Right renal pelvis (tissue), 4 donors: Measurements from ENCODE around the gene ZFP42. TPM values are rescaled to one million over a fixed set of nuclear protein-coding genes. Genes with fewer than 3 reads are reported as not detected.
"Not testable (repeated sequence)": the region's sequence is repeated elsewhere in the genome, so short reads cannot be mapped to it uniquely, and the experiment has no call there.

Source experiments
- DNase-seq, 4 donors: peaks; one replicate each; pipeline ENCODE4 v3.0.0-alpha.2; 2013; ENCODE audit warnings: low read depth in 4 of 4, low spot score in 3 of 4, missing footprints in 1 of 4
- polyA plus RNA-seq, 4 donors: library from polyadenylated mRNA; unstranded; fragments of 120-200 nt; gene quantifications; one replicate each; pipeline ENCODE4 v1.2.1, GENCODE V29; 2013; ENCODE audit not compliant: insufficient read length in 4 of 4

ZFP42 gene
- polyA plus RNA-seq, 4 donors = 1.2 to 1.7 (median 1.4) TPM

GRCh38 chr4:188018262-188018661 lies 22.7 kb downstream of the ZFP42 start:
- no peak for DNase-seq

- no peak for DNase-seq
These were observed 26.1 kb downstream of the ZFP42 start for GRCh38 chr4:188021548-188022249.

- DNase-seq = no peak
These were observed 28.1 kb downstream of the ZFP42 start for GRCh38 chr4:188023682-188024081.

GRCh38 chr4:188025476-188025875 lies 29.9 kb downstream of the ZFP42 start:
- no peak for DNase-seq

GRCh38 chr4:188029114-188029513 lies 33.5 kb downstream of the ZFP42 start:
- DNase-seq = no peak

- DNase-seq = no peak
These were observed 34.8 kb downstream of the ZFP42 start for GRCh38 chr4:188030401-188030800.

- DNase-seq = no peak
These were observed 36.2 kb downstream of the ZFP42 start for GRCh38 chr4:188031751-188032150.

- DNase-seq = no peak
These were observed 36.6 kb downstream of the ZFP42 start for GRCh38 chr4:188032170-188032569.

GRCh38 chr4:188032583-188032982 lies 37.0 kb downstream of the ZFP42 start:
- no peak for DNase-seq

GRCh38 chr4:188037003-188037713 lies 41.6 kb downstream of the ZFP42 start:
- no peak for DNase-seq

GRCh38 chr4:188041721-188042120 lies 46.1 kb downstream of the ZFP42 start:
- DNase-seq = no peak

GRCh38 chr4:188042191-188042590 lies 46.6 kb downstream of the ZFP42 start:
- DNase-seq = no peak

GRCh38 chr4:188043154-188043553 lies 47.6 kb downstream of the ZFP42 start:
- DNase-seq = no peak

- not testable (repeated sequence) for DNase-seq
These were observed 49.9 kb downstream of the ZFP42 start for GRCh38 chr4:188045461-188045860.

- peak in 1 of 4 donors; percentile 8 for DNase-seq
These were observed 51.1 kb downstream of the ZFP42 start for GRCh38 chr4:188046657-188047056.

GRCh38 chr4:188053302-188053701 lies 57.7 kb downstream of the ZFP42 start:
- peak in 2 of 4 donors; percentile 9 to 24 for DNase-seq

Other genes with a start within 250 kb of the ZFP42 start
- gene TRIML2, start 113.8 kb downstream of the ZFP42 start, polyA plus RNA-seq = not detected
- gene TRIML1, start 143.7 kb downstream of the ZFP42 start, polyA plus RNA-seq = not detected